GM12865 (cell line): ENCODE measurements around the gene EPB41L4B.

Source experiments
- DNase-seq: peaks from one replicate; pipeline ENCODE4 v3.0.0; 2010; ENCODE audit warnings: low read depth
- H3K4me3 ChIP-seq: 2 replicates; pipeline ENCODE4 v1.5.1; 2011; ENCODE audit warnings: mild to moderate bottlenecking, low read depth, low read length, control low read depth
- CTCF ChIP-seq: IDR thresholded peaks from 2 replicates; pipeline ENCODE4 v1.5.1; 2011; ENCODE audit warnings: low read length, control low read depth, low read depth, inconsistent platforms; ENCODE audit not compliant: insufficient read depth; ENCODE audit errors: missing control alignments

The EPB41L4B gene

GRCh38 chr9:109335121-109335520 lies 14.3 kb upstream of the EPB41L4B start:
- TF ChIP-seq CTCF, result no peak
- DNase-seq, result no peak
- H3K4me3 ChIP-seq, result no peak overlapping the region

- H3K4me3 ChIP-seq, result no peak overlapping the region
- no peak for DNase-seq
- no peak for TF ChIP-seq CTCF
These were observed 10.5 kb upstream of the EPB41L4B start for GRCh38 chr9:109331353-109331752.

GRCh38 chr9:109329638-109330258 lies 8.9 kb upstream of the EPB41L4B start:
- DNase-seq, result no peak
- H3K4me3 ChIP-seq, result no peak overlapping the region
- no peak for TF ChIP-seq CTCF

GRCh38 chr9:109328978-109329637 lies 8.2 kb upstream of the EPB41L4B start:
- H3K4me3 ChIP-seq, result no peak overlapping the region
- TF ChIP-seq CTCF, result no peak
- DNase-seq, result no peak

- TF ChIP-seq CTCF, result no peak
- H3K4me3 ChIP-seq, result no peak overlapping the region
- no peak for DNase-seq
These were observed 4.2 kb upstream of the EPB41L4B start for GRCh38 chr9:109325089-109325488.

- TF ChIP-seq CTCF, result no peak
- no peak for DNase-seq
- no peak overlapping the region for H3K4me3 ChIP-seq
These were observed 2.9 kb upstream of the EPB41L4B start for GRCh38 chr9:109323771-109324170.

- TF ChIP-seq CTCF, result no peak
- H3K4me3 ChIP-seq, result no peak overlapping the region
- DNase-seq, result no peak
These were observed 868 bp upstream of the EPB41L4B start for GRCh38 chr9:109321727-109322126.
